Endometrial microvascular endothelial cells (primary cell): Measurements from ENCODE around the gene PPM1L. TPM values are rescaled to one million over a fixed set of nuclear protein-coding genes. Genes with fewer than 3 reads are reported as not detected.
"Not testable (repeated sequence)": the region's sequence is repeated elsewhere in the genome, so short reads cannot be mapped to it uniquely, and the experiment has no call there.

Experiments
- in situ Hi-C: cut with HindIII; loops from 2 replicates; pipeline ENCODE4 v1.10.0; 2017; ENCODE audit warnings: low sequenced_read_pairs, low pct_unique_long_range_greater_than_20kb; ENCODE audit errors: inconsistent ontology term
- total RNA-seq: library from RNA; depleted of rRNA; stranded (reverse); fragments of >200 nt; gene quantifications from one replicate; pipeline ENCODE4 v1.2.3, GENCODE V29; 2015; ENCODE audit errors: inconsistent ontology term

Gene PPM1L
- 0.46 TPM for total RNA-seq

GRCh38 chr3:160755776-160756304, at the start of gene PPM1L:
TSS of gene PPM1L (plus strand) at chr3:160756231.
- in situ Hi-C loops, result no loop called here

GRCh38 chr3:160707187-160707794, 48.7 kb upstream of the PPM1L start:
- in situ Hi-C loops, result no loop called here

- in situ Hi-C loops, result no loop called here
Measured at GRCh38 chr3:160709477-160710182, 46.4 kb upstream of the PPM1L start.

- in situ Hi-C loops, result not testable (repeated sequence)
Measured at GRCh38 chr3:160713144-160713543, 42.9 kb upstream of the PPM1L start.

- in situ Hi-C loops, result no loop called here
Measured at GRCh38 chr3:160719710-160720109, 36.3 kb upstream of the PPM1L start.

- in situ Hi-C loops, result no loop called here
Measured at GRCh38 chr3:160720123-160720746, 35.8 kb upstream of the PPM1L start.

- in situ Hi-C loops, result no loop called here
Measured at GRCh38 chr3:160722331-160722730, 33.7 kb upstream of the PPM1L start.

GRCh38 chr3:160725338-160725737, 30.7 kb upstream of the PPM1L start:
- in situ Hi-C loops, result no loop called here

GRCh38 chr3:160735826-160736225, 20.2 kb upstream of the PPM1L start:
- in situ Hi-C loops, result no loop called here

- in situ Hi-C loops, result no loop called here
Measured at GRCh38 chr3:160738048-160738447, 18.0 kb upstream of the PPM1L start.

GRCh38 chr3:160739079-160739478, 17.0 kb upstream of the PPM1L start:
- in situ Hi-C loops, result no loop called here

- in situ Hi-C loops, result no loop called here
Measured at GRCh38 chr3:160746976-160747375, 9.1 kb upstream of the PPM1L start.

- in situ Hi-C loops, result no loop called here
Measured at GRCh38 chr3:160747422-160747821, 8.6 kb upstream of the PPM1L start.

GRCh38 chr3:160748231-160748630, 7.8 kb upstream of the PPM1L start:
- in situ Hi-C loops, result no loop called here

- in situ Hi-C loops, result no loop called here
Measured at GRCh38 chr3:160748787-160749186, 7.2 kb upstream of the PPM1L start.

GRCh38 chr3:160753953-160754352, 2.1 kb upstream of the PPM1L start:
- in situ Hi-C loops, result no loop called here

- in situ Hi-C loops, result no loop called here
Measured at GRCh38 chr3:160754371-160754854, 1.6 kb upstream of the PPM1L start.

GRCh38 chr3:160754855-160755747, 930 bp upstream of the PPM1L start:
- in situ Hi-C loops, result no loop called here
